Activated CD4-positive, alpha-beta T cell treated with anti-CD3 and anti-CD28 coated beads for 1 hour (primary cell): ENCODE measurements around the gene MLH3.
"Not testable (repeated sequence)": the region's sequence is repeated elsewhere in the genome, so short reads cannot be mapped to it uniquely, and the experiment has no call there.

ENCODE experiments used
- DNase-seq: peaks from one replicate; pipeline ENCODE4 v3.0.0-alpha.2; 2020

MLH3 gene

DNA sequence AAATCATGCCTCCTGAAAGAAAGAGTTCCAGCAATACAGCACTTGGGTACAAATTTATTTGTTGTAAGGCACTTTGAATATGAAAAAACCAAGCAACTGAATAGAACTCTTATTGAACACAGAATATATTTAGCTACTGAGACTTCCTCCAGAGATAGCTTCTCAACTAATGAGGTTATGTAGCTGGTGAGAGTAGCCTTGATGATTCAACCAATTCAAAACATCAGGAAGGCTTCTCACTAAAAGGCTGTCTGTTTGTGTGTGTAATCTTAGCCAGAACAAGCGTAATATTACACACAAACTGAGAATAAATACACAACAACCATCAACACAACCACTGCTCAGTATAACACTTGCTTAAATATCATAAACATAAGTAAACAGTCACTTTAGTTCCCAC lies 28.2 kb downstream of the MLH3 start:
- no peak for DNase-seq

DNA sequence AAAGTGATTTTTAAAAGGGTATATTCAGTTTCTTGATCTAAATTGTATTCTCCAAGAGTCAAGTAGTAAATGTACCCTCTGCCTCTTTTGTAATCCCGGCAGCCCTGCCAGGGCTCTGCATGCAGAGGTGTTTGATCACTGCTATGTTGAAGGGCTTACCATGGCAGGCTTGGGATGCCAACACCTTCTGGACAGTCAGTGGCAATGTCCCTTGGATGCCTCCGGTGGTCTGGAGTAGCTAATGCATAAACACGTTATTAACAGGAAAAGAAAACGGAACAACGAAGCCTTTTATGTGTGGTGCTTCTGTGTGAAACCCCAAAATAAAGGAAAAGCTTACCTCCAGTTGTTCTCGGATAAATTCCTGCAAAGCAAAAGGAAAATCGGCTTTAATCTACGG lies 28.6 kb downstream of the MLH3 start:
- no peak for DNase-seq

DNA sequence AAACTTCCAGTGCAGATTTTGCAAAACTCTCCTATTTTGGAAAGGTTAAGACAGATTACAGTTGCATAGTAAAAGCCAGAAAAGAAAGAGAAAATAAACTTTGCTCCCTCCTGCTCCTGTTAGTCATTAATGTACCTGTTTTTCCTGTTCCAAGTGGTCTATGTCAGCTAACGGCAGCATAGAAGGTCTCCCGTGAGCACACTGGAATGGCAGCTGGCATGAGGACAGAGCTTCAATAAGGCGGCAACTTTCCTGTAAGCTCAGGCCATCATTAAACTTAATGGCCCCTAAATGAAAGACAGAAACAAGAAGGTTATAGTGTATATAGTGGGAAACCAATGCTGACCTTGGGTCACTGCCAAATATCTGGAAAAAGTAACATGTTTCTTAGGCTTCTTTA lies 32.6 kb downstream of the MLH3 start:
- DNase-seq, result no peak

DNA sequence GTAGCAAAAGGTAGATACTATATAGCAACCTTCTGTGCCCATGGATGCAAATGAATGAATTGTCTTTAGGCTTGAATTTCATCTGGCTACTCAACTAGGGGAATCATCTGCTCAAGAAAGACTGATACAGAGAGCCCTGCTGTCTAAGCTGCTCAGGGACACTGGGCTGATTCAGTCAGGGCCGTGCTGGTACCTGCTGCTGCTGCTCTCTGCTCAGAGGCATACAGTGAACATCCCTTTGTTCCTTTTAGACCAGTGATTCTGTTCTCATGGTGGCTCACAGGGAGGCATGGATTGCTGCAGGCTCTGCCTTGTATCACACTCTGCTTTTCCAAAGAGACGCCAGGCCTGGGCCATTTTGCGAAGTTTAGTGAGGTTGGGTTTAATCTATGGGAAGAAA lies 34.5 kb downstream of the MLH3 start:
- no peak for DNase-seq

DNA sequence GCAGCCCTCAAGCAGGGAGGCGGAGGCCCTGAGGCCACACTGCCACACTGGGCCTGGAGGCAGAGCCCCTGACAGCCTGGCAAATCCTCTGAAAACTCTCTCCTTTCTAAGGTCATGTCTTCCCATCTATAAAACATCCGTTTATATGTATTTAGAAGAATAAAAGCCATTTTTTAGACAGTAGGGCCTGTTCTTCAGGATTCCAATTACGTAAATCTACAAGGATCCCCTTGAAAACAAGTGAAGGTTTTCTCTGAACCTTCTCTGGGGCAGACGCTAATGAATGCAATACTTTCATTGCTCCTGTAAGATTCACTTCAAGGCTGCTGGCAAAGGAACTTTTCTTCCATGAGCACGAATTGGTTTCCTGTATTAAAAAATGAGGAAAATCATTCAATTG lies 35.8 kb downstream of the MLH3 start:
- no peak for DNase-seq

DNA sequence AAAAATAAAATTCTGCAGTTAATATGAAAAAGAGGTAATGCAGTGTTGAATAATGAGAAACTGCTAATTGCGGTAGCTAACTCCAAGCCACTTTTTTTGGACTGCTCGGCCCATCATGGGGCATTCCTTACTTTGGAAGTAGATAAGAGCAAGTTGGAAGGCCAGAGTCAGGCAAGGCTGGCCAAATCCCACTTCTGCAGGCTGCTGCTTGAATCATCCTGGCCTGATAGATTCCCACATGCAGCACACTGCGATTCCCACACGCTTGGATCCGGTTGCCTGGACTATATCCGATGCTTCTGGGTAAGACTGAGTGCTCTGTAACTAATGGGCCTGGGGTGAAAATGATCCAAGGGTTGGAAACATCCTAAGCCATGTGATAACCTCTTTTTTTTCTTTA lies 38.0 kb downstream of the MLH3 start:
- no peak for DNase-seq

DNA sequence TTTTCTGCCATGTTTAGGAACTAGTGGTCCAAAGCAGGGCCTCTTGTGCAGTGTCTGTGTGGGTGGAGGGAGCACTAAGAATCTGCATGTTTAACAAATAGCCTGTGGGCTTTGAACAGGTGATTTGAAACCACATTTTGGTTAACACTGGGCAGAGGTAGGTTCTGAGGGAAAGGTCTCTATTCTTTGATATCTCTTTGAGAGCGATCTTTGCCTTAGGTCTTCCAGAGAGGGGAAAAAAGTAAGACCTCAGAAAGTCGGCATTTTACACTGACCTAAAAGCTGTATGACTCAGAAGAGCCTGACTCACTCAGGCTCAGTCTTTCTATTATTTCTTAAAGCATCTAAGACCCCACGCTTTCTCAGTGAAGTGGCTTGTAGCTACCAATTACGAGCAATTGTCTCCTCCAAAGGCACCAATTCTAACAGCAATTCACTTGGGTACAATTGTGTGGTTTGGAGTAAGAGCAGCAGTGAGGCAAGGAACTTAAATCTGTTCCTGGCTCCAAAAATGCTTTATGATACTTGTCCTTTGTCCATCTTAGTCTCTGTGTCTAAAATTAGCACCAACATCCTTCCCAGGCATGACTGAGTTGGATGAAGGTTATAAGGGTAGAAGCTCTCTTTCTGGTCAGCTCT lies 39.8 kb downstream of the MLH3 start:
- no peak for DNase-seq

DNA sequence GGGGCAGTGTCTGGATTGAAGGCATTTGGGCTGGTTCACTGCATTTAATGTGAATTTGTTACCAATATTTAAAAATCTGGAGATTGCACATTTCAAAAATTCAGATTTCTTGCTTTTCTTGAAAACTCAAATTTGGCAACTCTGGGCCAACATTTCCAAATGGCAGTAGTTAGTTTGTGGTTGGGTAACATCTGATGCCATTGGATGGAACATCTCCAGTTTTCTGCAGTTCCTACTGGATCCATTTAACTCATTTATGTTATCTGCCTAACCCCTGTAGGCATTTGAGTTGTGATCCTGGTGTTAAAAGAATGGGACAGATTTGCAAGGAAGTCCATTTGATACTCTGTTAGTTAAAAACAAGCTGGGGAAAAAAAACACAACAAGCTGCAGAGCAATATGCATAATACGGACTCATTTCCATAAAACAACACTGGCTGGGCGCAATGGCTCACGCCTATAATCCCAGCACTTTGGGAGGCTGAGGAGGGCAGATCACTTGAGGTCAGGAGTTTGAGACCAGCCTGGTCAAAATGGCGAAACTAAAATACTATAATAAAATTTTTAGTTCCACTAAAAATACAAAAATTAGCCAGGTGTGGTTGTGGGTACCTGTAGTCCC lies 40.7 kb downstream of the MLH3 start:
- no peak for DNase-seq

DNA sequence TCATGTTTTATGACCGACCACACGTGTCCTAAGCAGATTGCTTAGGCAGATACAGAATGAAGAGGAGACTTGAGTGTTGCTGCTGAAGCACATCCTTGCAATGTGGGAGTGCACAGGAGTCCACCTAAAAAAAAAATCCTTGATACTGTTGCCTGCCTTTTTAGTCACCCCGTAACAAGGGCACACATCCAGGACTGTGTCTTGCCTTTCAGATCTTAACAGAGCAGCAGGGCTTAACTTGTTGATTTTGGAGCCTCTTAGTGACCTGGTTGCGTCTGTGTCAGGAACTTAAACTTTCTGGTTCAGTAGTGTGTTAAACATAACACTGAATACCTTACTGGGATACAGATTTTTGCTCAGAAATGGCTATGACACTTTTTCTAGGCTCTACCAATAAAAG lies 42.1 kb downstream of the MLH3 start:
- no peak for DNase-seq

DNA sequence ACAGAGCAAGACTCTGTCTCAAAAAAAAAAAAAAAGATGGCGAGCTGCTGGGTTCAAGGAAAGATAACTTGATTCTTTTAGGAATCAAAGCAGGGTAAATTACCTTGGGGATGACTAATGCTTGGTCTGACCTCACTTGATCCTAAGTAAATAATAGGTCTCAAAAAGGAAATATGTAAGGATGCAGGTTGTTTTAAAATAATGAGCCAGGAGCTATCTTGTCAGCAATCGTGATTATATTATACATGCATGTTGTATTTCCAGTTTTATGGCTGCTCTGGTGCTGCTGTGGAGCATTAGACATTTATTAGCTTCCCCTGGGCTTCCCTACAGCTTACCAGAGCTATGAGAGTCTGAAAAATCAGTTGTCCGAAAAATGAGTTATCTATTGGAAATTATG lies 45.9 kb downstream of the MLH3 start:
- no peak for DNase-seq

DNA sequence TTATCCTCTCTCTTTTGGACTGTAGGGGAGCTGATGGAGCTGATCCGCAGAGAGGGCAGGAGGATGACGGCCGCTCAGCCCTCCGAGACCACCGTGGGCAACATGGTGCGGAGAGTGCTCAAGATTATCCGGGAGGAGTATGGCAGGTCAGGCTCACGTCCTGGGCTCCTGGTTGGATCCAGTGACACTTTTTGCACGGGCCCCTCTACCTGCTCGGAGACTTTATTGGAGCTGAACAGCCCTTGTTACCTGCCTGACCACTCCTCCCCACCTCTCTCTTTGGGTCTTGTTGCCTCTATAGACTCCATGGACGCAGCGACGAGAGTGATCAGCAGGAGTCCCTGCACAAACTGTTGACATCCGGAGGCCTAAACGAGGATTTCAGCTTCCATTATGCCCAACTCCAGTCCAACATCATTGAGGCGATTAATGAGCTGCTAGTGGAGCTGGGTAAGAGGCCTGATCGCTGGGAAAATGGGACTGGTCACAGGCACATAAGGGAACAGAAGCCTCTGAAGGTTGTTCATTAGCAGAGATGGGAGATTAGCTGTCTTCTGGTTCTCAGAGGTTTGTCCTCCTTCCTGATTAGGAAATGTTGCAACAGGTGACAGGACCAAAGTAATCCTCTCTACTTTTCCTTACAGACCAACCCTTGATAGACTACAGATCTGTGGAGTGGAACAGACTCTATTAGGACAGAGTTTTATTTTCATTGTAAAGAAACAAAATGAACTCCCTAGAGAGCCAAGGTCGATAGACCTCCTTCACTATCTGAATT lies 47.8 kb downstream of the MLH3 start:
- no peak for DNase-seq

DNA sequence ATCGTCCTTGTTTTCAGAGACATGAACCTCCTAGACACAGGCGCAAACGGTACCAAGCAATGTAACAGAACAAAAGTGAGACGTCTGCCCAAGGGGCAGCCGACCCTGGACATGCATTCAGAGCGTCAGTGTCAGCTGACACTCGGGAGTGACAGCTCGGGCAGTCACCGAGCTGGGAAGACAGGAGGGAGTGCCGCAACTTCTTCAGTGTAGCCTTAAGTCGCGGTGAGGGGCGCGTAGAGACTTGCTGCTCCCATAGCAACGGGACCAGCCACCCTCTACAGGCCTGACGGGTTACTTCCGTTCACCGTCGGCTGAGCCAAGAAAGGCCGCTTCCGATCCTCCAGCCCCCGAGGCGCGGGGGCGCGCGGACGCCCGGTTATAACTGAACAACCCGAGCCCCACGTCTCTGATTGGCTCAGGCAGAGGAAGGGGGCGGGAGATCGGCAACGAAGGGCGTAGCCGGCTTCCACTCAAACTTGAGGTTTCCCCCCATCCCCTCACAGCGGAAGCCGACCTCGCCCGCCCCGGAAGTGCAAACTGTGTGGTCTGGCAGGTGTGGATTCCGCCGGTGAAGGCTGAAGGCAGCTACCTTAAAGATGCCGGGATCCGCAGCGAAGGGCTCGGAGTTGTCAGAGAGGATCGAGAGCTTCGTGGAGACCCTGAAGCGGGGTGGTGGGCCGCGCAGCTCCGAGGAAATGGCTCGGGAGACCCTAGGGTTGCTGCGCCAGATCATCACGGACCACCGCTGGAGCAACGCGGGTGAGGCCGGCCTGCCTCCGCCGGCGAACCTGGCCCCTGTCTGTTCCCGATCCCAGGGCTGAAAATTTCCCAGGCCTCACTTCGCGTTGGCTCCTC lies 48.6 kb downstream of the MLH3 start, which contains the start of gene EIF2B2:
Gene EIF2B2 (plus strand): TSS at position 530 of the 858 bp plus-strand sequence. CDS start 70 bp downstream, at position 600.
- DNase-seq, result peak; percentile 97

DNA sequence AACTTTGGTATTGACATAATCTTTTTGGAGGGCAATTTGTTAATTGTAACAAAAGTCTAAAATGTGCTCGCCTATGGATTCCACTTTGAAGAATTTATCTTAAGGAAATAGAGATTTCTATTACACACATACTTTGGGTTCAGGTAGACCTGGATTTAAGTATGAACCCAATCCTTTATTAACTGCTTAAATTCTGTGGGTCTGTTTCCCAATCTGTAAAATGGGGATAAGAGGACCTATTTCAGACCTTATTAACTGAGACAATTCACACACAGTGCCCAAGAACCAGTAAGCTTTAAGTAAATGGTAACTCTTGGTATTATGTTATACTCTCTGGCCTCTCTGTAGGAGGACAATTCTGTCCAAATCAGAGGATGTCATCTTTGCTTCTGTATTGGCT lies 49.4 kb downstream of the MLH3 start:
- no peak for DNase-seq

DNA sequence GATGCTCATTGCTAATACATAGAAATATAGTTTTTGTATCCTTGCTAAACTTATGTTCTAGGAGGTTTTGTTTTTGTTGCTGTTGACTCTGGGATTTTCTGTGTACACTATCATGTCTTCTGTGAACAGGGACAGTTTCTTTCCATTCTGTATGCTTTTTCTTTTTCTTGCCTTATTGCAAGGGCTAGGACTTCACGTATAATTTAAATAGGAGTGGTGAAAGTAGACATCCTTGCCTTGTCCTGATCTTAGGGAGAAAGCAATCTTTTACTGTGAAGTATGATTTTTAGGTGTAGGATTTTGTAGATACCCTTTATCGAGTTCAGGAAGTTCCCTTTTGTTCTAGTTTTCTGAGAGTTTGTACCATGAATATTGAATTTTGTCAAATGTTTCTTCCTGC lies 50.0 kb downstream of the MLH3 start:
- DNase-seq, result no peak

DNA sequence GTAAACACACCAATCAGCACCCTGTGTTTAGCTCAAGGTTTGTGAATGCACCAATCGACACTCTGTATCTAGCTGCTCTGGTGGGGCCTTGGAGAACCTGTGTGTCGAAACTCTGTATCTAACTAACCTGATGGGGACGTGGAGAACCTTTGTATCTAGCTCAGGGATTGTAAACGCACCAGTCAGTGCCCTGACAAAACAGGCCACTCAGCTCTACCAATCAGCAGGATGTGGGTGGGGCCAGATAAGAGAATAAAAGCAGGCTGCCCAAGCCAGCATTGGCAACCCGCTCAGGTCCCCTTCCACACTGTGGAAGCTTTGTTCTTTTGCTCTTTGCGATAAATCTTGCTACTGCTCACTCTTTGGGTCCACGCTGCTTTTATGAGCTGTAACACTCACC lies 55.5 kb downstream of the MLH3 start:
- DNase-seq, result not testable (repeated sequence)

DNA sequence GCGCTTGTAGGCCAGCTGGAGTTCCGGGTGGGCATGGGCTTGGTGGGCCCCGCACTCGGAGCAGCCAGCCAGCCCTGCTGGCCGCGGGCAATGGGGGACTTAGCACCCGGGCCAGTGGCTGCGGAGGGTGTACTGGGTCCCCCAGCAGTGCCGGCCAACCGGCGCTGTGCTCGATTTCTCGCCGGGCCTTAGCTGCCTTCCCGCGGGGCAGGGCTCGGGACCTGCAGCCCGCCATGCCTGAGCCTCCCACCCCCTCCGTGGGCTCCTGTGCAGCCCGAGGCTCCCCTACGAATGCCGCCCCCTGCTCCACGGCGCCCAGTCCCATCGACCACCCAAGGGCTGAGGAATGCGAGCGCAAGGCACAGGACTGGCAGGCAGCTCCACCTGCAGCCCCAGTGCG lies 57.1 kb downstream of the MLH3 start:
- not testable (repeated sequence) for DNase-seq

DNA sequence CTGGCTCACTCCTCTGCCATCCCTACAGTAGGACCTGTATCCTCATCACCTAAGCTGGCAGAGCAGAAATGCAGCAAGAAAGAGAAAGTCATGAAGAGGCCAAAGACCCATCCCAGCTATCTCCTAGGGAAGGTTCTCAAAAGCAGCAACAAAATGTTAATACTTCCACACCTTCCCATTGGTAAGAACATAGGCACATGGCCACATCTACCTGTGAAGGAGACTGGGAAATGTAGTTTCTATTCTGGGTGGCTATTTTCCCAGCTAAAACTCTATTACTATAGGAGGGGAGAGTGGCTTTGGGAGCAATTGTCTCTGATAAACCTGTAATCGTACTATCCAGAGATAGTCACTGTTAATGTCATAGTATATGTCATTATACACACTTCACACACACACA lies 62.3 kb downstream of the MLH3 start:
- DNase-seq, result no peak

DNA sequence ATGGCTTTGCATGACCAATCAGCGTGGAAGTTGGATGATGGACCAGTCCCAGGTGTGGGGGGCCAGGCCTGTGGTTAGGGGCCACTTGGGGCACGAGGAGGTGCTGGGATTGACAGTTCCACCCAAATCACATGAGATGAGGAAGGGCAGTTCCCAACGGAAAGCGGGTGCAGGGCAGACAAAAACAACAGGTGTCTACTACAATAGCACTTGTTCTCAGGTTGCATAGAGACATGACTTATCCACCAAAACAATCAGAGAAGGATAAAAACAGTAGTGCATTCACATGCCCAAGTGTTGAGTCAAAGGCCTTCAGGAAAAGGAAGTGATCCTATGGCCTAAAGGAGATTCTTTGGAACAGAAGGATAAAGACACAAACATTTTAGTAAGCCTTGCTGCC lies 63.1 kb downstream of the MLH3 start:
- DNase-seq, result no peak

DNA sequence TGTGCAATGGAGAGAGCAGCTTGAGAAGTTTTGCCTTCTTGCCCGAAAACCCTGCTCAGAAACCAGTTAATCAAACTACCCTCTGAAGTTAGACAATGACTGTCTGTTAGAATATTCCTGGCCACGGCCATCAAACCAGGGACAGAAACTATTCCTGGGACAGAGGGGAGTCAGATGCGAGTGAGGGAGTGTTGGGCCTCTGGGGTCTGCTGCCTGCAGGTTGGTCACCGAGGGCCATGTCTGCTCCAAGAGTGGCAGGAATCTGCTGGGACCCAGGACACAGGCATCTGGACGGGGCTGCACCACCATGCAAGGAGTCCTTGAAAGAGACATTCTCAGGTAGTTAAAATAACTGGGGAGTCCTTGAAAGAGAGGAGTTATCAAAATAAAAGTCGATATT lies 65.5 kb downstream of the MLH3 start:
- DNase-seq, result no peak

DNA sequence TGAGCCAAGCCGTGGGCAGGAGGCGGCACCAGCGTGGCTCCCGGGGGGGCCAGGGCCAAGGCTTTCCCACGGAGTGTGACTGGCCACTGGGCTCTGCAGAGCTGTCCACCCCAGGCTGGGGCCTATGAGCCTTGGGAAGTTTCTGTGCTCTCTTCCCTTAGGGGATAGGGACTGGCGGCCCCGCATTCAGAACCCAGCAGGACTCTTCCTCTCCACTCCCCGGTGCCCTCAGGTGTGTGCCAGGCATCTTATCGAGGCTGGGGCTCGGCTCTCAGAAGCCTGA lies 66.3 kb downstream of the MLH3 start:
- no peak for DNase-seq

DNA sequence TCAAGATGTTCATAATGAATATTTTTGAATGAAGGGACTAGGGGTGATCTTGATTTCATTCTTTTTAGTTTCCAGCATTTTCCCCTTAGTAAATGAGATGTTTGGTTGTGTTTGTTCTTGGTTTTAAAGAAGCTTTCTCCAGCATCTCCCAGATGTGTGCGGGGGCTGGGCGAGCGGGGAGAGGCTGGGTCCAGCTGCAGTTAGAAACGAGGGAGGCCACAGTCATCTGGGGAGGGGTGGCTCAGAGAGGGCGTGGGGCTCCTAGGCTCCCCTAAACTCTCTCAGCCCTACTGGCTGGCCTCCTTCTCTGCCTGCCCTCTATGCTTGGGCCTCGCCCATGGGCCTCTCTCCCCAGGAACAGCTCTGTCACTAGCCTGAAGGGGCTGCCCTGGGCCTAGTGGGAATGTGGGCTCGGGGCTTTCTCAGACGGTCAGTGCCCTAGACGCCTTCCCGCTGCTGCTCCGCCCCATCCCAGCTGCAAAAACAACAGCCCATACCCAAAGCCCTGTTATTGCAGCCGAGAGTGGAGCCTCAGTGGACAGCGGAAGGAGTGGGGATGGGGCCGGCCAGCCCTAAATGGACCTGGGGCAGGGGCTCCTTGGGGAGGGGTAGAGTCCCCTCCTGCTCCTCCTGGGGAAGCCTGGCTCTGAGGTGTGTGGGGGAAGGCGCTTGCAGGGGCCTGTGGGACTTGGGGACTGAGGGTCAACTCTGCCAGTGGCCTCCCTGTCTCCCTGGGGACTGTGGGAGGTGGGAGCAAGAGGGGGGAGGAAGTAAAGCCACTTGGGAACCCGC lies 66.8 kb downstream of the MLH3 start:
- DNase-seq, result no peak

DNA sequence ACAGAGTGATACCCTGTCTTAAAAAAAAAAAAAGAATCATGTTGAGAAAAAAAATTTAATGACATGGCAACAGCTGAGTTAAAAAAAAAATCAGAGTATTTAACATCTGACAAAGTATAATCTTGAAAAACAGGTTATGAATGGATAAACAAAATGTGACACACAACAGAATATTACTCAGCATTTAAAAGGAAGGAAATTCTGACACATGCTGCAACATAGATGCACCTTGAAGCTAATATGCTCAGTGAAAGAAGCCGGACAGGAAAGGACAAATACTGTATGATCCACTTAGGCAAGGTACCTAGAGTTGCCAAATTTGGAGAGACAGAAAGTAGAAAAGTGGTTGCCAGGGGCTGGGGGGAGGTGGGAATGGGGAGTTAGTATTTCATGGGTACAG lies 67.9 kb downstream of the MLH3 start:
- DNase-seq, result no peak

DNA sequence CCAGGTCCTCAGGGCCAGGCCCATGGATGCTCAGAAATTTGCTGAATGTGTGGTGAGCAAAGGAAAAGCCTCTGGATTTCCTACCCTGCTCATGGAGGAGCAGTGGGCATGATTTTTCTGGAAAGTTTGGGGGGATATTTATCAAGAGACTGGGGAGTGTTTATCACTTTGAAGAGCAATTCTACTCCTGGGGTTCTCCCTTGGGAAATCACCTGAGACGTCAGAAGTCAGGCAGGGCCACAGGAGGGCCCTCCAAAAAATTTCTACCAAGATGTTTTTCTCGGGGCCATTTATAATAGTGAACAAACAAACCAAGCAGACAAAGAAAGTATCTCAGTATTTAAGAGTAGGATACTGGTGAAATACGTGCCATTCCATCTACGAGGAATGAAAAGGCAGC lies 68.6 kb downstream of the MLH3 start:
- no peak for DNase-seq
